ENCODE results near the gene SLC25A18. TPM values are rescaled to one million over a fixed set of nuclear protein-coding genes. Genes with fewer than 3 reads are reported as not detected.
"Not testable (repeated sequence)": the region's sequence is repeated elsewhere in the genome, so short reads cannot be mapped to it uniquely, and the experiment has no call there.

SLC25A18 gene
- total RNA-seq, 5 donors from 2014 or later (not counting 1 experiment from before 2014, with no cell fraction given) = not detected

DNA sequence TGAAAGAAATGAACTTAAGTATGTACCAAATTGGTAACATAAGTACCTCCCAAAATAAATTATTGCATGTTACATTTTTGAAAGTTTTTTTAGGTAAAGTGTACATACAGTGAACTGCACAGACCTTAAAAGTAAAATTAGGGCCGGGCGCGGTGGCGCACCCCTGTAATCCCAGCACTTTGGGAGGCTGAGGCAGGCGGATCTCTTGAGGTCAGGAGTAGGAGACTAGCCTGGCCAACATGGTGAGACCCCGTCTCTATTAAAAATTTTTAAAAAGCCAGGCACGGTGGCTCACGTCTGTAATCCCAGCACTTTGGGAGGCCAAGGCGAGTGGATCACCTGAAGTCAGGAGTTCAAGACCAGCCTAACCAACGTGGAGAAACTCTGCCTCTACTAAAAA lies 73.6 kb downstream of the SLC25A18 start:
- not testable (repeated sequence) for DNase-seq; H3K36me3 ChIP-seq (ENCODE audit: control insufficient read depth in 2 of 2, extremely low read depth in 1 of 2, insufficient read depth in 1 of 2, low read length in 1 of 2); ATAC-seq (replicated peaks in 1 of 4); H3K9me3 ChIP-seq; H3K27me3 ChIP-seq (replicated peaks in 1 of 2; ENCODE audit: control insufficient read depth in 2 of 2, extremely low read depth in 1 of 2, insufficient read depth in 2 of 2, low read length in 1 of 2); H3K4me3 Mint-ChIP-seq; H3K36me3 Mint-ChIP-seq; H3K27ac ChIP-seq (ENCODE audit: low read length); H3K27me3 Mint-ChIP-seq; H3K9me3 Mint-ChIP-seq; H3K4me3 ChIP-seq (ENCODE audit: control insufficient read depth in 1 of 2, extremely low read depth in 1 of 2, low read length in 1 of 2); H3K27ac Mint-ChIP-seq
- H3K4me1 Mint-ChIP-seq = peaks cover 25 to 32% (median 26%) of the 10 kb centered on the region in 3 donors
- ChIA-PET POLR2A (interaction anchor here in 1 of 2 donors (0.6 kb wide), 1 partner anchor 8 kb away, joined by 13 read pairs; the partner anchor contains the start of gene ATP6V1E1), CTCF (interaction anchor here in 1 of 2 donors (0.6 kb wide), 1 partner anchor 94 kb away, joined by 3 read pairs; no protein-coding TSS in a partner anchor)
- peaks cover 8 to 22% of the 10 kb centered on the region in 2 experiments for H3K4me1 ChIP-seq (ENCODE audit: control insufficient read depth in 1 of 2, extremely low read depth in 1 of 2, insufficient read depth in 2 of 2, low read length in 2 of 2)
- 80% methylated on average over 5 of the region's 10 CpGs for WGBS (ENCODE audit: insufficient coverage)

DNA sequence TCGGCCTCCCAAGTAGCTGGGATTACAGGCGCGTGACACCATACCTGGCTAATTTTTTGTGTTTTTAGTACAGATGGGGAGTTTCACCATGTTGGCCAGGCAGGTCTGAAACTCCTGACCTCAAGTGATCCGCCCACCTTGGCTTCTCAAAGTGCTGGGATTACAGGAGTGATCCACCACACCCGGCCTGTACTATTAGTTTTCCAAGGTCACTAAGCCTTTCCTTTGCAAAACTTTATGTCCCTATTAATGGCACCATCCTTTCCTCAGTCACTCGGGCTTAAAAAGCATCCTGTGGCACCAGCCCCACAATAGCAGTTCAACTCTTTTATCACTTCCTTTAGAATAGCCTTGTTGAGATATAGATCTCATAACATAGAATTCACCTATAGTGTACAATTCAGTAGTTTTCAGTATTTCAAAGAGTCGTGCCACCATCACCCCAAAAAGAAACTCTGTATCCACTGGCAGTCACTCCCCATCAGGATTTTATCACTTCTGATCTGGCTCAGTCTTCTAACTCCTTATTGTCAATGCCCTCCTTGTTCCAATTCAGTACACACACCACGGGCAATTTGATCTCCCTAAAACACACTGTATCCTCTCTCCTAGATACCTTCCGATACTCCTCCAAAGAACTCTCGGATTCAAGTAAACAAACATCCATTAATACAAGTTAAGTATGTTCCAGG lies 74.3 kb downstream of the SLC25A18 start:
- no peak for ATAC-seq (replicated peaks in 1 of 4)
- Histone ChIP-seq H3K9me3 (no peaks in the 10 kb centered on the region), H3K27ac (ENCODE audit: low read length) (peak overlapping the region; percentile 99), H3K4me1 (ENCODE audit: control insufficient read depth in 1 of 2, extremely low read depth in 1 of 2, insufficient read depth in 2 of 2, low read length in 2 of 2) (peaks cover 8 to 22% of the 10 kb centered on the region in 2 experiments), H3K27me3 (replicated peaks in 1 of 2; ENCODE audit: control insufficient read depth in 2 of 2, extremely low read depth in 1 of 2, insufficient read depth in 2 of 2, low read length in 1 of 2) (no peaks in the 10 kb centered on the region), H3K4me3 (ENCODE audit: control insufficient read depth in 1 of 2, extremely low read depth in 1 of 2, low read length in 1 of 2) (peak overlapping the region in 1 of 2 donors; percentile 75), H3K36me3 (ENCODE audit: control insufficient read depth in 2 of 2, extremely low read depth in 1 of 2, insufficient read depth in 1 of 2, low read length in 1 of 2) (no peaks in the 10 kb centered on the region)
- Mint-ChIP-seq H3K4me1 (peaks cover 25 to 32% (median 26%) of the 10 kb centered on the region in 3 donors), H3K36me3 (no peaks in the 10 kb centered on the region), H3K4me3 (peak overlapping the region; percentile 88 to 89 (median 89)), H3K27me3 (no peaks in the 10 kb centered on the region), H3K27ac (peak overlapping the region; percentile 94 to 96), H3K9me3 (no peaks in the 10 kb centered on the region)
- POLR2A ChIA-PET = interaction anchor here in 1 of 2 donors (0.6 kb wide), 1 partner anchor 9 kb away, joined by 13 read pairs; the partner anchor contains the start of gene ATP6V1E1
- CTCF ChIA-PET = no interaction called here
- WGBS (ENCODE audit: insufficient coverage) = 59% methylated on average over 6 of the region's 10 CpGs
- DNase-seq = no peak

DNA sequence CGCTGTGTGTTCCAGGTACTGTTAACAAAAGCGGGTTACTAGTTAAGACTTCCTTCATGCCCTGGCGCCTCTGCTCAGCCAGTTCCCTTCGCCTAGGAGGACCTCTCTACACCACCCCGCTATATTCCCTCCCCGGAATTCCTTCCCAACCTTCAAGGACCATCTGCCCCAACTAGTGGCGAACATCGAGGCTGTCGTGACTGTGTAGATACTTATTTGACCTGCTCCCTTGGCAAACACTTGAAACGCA lies 74.8 kb downstream of the SLC25A18 start:
- ATAC-seq (replicated peaks in 1 of 4) (peak; percentile 5 to 38 (median 20)), DNase-seq (peak in 1 of 35 experiments; percentile 2)
- Mint-ChIP-seq H3K4me1 (peaks cover 25 to 36% (median 30%) of the 10 kb centered on the region in 3 donors), H3K4me3 (peak overlapping the region; percentile 88 to 89 (median 89)), H3K9me3 (no peaks in the 10 kb centered on the region), H3K27ac (peak overlapping the region; percentile 94 to 96), H3K36me3 (no peaks in the 10 kb centered on the region), H3K27me3 (no peaks in the 10 kb centered on the region)
- no peaks in the 10 kb centered on the region for H3K36me3 ChIP-seq (ENCODE audit: control insufficient read depth in 2 of 2, extremely low read depth in 1 of 2, insufficient read depth in 1 of 2, low read length in 1 of 2)
- ChIA-PET CTCF (no interaction called here), POLR2A (no interaction called here)
- H3K4me3 ChIP-seq (ENCODE audit: control insufficient read depth in 1 of 2, extremely low read depth in 1 of 2, low read length in 1 of 2) = peak overlapping the region; percentile 75 to 86
- WGBS (ENCODE audit: insufficient coverage) = 5% methylated on average over 8 of the region's 10 CpGs
- H3K4me1 ChIP-seq (ENCODE audit: control insufficient read depth in 1 of 2, extremely low read depth in 1 of 2, insufficient read depth in 2 of 2, low read length in 2 of 2) = peaks cover 8 to 22% of the 10 kb centered on the region in 2 experiments
- peak overlapping the region; percentile 99 for H3K27ac ChIP-seq (ENCODE audit: low read length)
- H3K27me3 ChIP-seq (replicated peaks in 1 of 2; ENCODE audit: control insufficient read depth in 2 of 2, extremely low read depth in 1 of 2, insufficient read depth in 2 of 2, low read length in 1 of 2) = no peaks in the 10 kb centered on the region
- H3K9me3 ChIP-seq = no peaks in the 10 kb centered on the region

DNA sequence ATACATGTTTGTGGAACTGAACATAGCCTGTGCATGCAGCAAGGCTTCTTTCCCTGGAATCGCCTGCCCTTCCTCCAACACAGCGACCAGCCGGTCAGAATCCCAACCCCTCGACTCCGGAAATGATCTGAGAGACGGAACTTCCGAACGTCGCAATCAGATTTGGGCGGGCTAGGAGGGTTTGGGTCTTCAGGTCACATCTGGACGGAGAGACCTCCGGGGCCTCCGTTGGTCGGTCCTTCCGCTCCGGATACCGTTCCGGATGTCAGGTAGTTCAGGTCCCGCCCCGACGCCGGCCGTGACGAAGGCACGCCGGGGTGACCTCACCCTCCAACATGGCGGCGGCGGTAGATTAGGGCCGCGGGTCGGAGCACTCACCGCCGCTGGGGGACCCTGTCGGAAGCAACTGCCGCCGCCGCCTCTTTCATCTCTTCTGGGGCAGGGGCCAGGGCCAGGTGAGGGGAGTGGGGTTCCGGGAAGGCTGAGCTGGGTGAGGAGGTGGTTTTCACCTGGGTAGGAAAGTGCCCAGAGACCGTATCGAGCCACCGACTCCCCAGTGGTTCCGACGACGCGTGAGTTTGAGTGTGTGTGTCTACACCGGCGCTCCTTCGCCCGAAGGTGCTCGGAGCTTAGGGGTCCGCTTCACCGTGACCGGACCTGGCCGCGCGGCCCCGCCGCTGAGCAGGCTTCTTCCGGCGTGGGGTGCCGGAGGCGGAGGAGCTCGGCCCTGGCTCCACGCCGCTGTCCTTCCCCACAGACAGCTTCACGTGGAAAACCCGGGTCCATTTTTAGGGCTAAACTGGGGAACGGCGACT lies 75.3 kb downstream of the SLC25A18 start, which contains the start of gene BCL2L13:
Gene BCL2L13, plus strand, starts transcription at position 326 of the 815 bp plus-strand sequence. CDS start 16,955 bp downstream, outside the sequence.
- H3K27ac ChIP-seq (ENCODE audit: low read length) = peak within 1 kb of the TSS; percentile 99
- H3K36me3 ChIP-seq (ENCODE audit: control insufficient read depth in 2 of 2, extremely low read depth in 1 of 2, insufficient read depth in 1 of 2, low read length in 1 of 2) = no peaks in the 10 kb centered on the region
- ATAC-seq (replicated peaks in 1 of 4) (peak; percentile 96 to 98 (median 97)), DNase-seq (peak; percentile 75 to 92 (median 85))
- H3K4me3 ChIP-seq (ENCODE audit: control insufficient read depth in 1 of 2, extremely low read depth in 1 of 2, low read length in 1 of 2) = peak within 1 kb of the TSS; percentile 75 to 86
- H3K36me3 Mint-ChIP-seq = no peaks in the 10 kb centered on the region
- no peaks in the 10 kb centered on the region for H3K9me3 ChIP-seq
- H3K9me3 Mint-ChIP-seq = no peaks in the 10 kb centered on the region
- CTCF ChIA-PET = interaction anchor here in 1 of 2 donors (0.9 to 1.3 kb wide), 2 partner anchors 9 to 68 kb away, joined by 3 read pairs; no protein-coding TSS in a partner anchor
- H3K27me3 Mint-ChIP-seq = no peaks in the 10 kb centered on the region
- peak within 1 kb of the TSS; percentile 94 to 96 for H3K27ac Mint-ChIP-seq
- 2% methylated on average over 58 of the region's 70 CpGs for WGBS (ENCODE audit: insufficient coverage)
- peak within 1 kb of the TSS; percentile 88 to 89 (median 89) for H3K4me3 Mint-ChIP-seq
- H3K27me3 ChIP-seq (replicated peaks in 1 of 2; ENCODE audit: control insufficient read depth in 2 of 2, extremely low read depth in 1 of 2, insufficient read depth in 2 of 2, low read length in 1 of 2) = no peaks in the 10 kb centered on the region
- H3K4me1 Mint-ChIP-seq = peaks cover 25 to 36% (median 30%) of the 10 kb centered on the region in 3 donors
- POLR2A ChIA-PET = interaction anchor here (0.6 to 1.1 kb wide), 4 partner anchors 12 to 549 kb away, joined by 3 to 5 read pairs (median 3); no protein-coding TSS in a partner anchor
- H3K4me1 ChIP-seq (ENCODE audit: control insufficient read depth in 1 of 2, extremely low read depth in 1 of 2, insufficient read depth in 2 of 2, low read length in 2 of 2) = peaks cover 8 to 22% of the 10 kb centered on the region in 2 experiments

DNA sequence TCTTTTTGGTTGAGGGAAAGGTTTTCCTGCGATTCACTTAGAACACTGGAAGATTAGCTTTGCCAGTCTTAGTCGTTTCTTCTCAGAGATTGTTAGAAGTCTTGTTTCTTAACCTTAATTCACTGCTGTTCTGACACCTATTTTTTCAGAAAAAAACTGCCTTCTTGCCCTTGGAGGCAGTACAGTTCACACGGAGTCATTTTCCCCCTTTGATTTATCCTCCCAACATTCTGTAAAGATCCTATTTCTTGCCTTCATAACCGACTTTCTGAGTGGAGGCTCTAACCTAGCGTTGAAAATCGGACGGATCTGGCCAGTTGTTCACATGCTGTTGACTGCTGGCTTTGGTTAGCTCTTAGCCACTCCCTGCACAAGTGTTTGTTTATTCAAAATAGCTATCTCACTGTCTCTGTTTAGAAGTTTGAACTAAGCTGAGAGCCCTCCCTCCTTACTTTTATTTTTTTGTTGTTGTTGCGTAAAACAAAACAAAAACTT lies 76.0 kb downstream of the SLC25A18 start:
- Mint-ChIP-seq H3K27me3 (no peaks in the 10 kb centered on the region), H3K9me3 (no peaks in the 10 kb centered on the region), H3K27ac (peak overlapping the region; percentile 94 to 96), H3K4me1 (peaks cover 25 to 36% (median 30%) of the 10 kb centered on the region in 3 donors), H3K36me3 (no peaks in the 10 kb centered on the region), H3K4me3 (peak overlapping the region; percentile 88 to 89 (median 89))
- 0% methylated on average over 2 of the region's 8 CpGs for WGBS (ENCODE audit: insufficient coverage)
- H3K27me3 ChIP-seq (replicated peaks in 1 of 2; ENCODE audit: control insufficient read depth in 2 of 2, extremely low read depth in 1 of 2, insufficient read depth in 2 of 2, low read length in 1 of 2) = no peaks in the 10 kb centered on the region
- ATAC-seq (replicated peaks in 1 of 4) = no peak
- H3K4me1 ChIP-seq (ENCODE audit: control insufficient read depth in 1 of 2, extremely low read depth in 1 of 2, insufficient read depth in 2 of 2, low read length in 2 of 2) = peaks cover 8 to 22% of the 10 kb centered on the region in 2 experiments
- peak in 7 of 35 experiments; percentile 4 to 47 (median 15) for DNase-seq
- no peaks in the 10 kb centered on the region for H3K36me3 ChIP-seq (ENCODE audit: control insufficient read depth in 2 of 2, extremely low read depth in 1 of 2, insufficient read depth in 1 of 2, low read length in 1 of 2)
- peak overlapping the region; percentile 99 for H3K27ac ChIP-seq (ENCODE audit: low read length)
- H3K9me3 ChIP-seq = no peaks in the 10 kb centered on the region
- peak overlapping the region; percentile 75 to 86 for H3K4me3 ChIP-seq (ENCODE audit: control insufficient read depth in 1 of 2, extremely low read depth in 1 of 2, low read length in 1 of 2)
- ChIA-PET CTCF (interaction anchor here in 1 of 2 donors (0.9 to 1.3 kb wide), 2 partner anchors 10 to 67 kb away, joined by 3 read pairs; no protein-coding TSS in a partner anchor), POLR2A (interaction anchor here (0.6 to 1.1 kb wide), 4 partner anchors 13 to 550 kb away, joined by 3 to 5 read pairs (median 3); no protein-coding TSS in a partner anchor)

All from T-cell (primary cell).